GM23338 (cell line): Measurements from ENCODE around the gene MAP1S. TPM values are rescaled to one million over a fixed set of nuclear protein-coding genes. Genes with fewer than 3 reads are reported as not detected.

Experiments used
- ATAC-seq: fragments of 200-7000 bp; cut with Tn5 transposase; 3 replicates; pipeline ENCODE4 v1.9.1; 2020
- DNase-seq: peaks from one replicate; pipeline ENCODE4 v3.0.0-alpha.2; 2015; ENCODE audit warnings: low spot score
- H2AFZ ChIP-seq: fragments of 200-600 bp; sonication (generic); 2 replicates; pipeline ENCODE4 v1.8.0; 2016; ENCODE audit warnings: antibody characterized with exemption, mild to moderate bottlenecking, moderate library complexity
- H3F3A ChIP-seq: fragments of 200-600 bp; sonication (generic); replicated peaks from 2 replicates; pipeline ENCODE4 v1.8.0; 2017; ENCODE audit warnings: antibody characterized with exemption, mixed run types, low read depth
- H3K27ac ChIP-seq: fragments of 200-600 bp; sonication (generic); 2 replicates; pipeline ENCODE4 v1.6.1; 2016; ENCODE audit warnings: low read depth
- H3K27me3 ChIP-seq: fragments of 200-600 bp; sonication (generic); 2 replicates; pipeline ENCODE4 v1.8.0; 2016; ENCODE audit warnings: mild to moderate bottlenecking, mixed run types, moderate library complexity; ENCODE audit not compliant: insufficient read depth
- H3K36me3 ChIP-seq: fragments of 200-600 bp; sonication (generic); 2 replicates; pipeline ENCODE4 v1.8.0; 2016; ENCODE audit warnings: mild to moderate bottlenecking; ENCODE audit not compliant: insufficient read depth
- H3K4me1 ChIP-seq: fragments of 200-600 bp; sonication (generic); 2 replicates; pipeline ENCODE4 v1.8.0; 2016; ENCODE audit warnings: mild to moderate bottlenecking, moderate library complexity; ENCODE audit not compliant: insufficient read depth
- H3K4me2 ChIP-seq: fragments of 200-600 bp; sonication (generic); 2 replicates; pipeline ENCODE4 v1.7.1; 2017; ENCODE audit warnings: mixed run types
- H3K4me3 ChIP-seq: fragments of 200-600 bp; sonication (generic); 2 replicates; pipeline ENCODE4 v1.6.1; 2016; ENCODE audit warnings: mixed run types
- H3K79me2 ChIP-seq: fragments of 200-600 bp; sonication (generic); replicated peaks from 2 replicates; pipeline ENCODE4 v1.8.0; 2017; ENCODE audit warnings: mild to moderate bottlenecking; ENCODE audit not compliant: insufficient read depth
- H3K9me2 ChIP-seq: fragments of 200-600 bp; sonication (generic); 2 replicates; pipeline ENCODE4 v1.8.0; 2017; ENCODE audit not compliant: insufficient read depth
- H4K20me1 ChIP-seq: fragments of 200-600 bp; sonication (generic); replicated peaks from 2 replicates; pipeline ENCODE4 v1.8.0; 2017; ENCODE audit warnings: mild to moderate bottlenecking; ENCODE audit not compliant: insufficient read depth
- H3K27ac Mint-ChIP-seq: 2 replicates; pipeline ENCODE4 v1.8.0; 2020; ENCODE audit warnings: inconsistent platforms, mild to moderate bottlenecking, moderate library complexity, mixed read lengths
- H3K27me3 Mint-ChIP-seq: 3 replicates; pipeline ENCODE4 v1.8.0; 2022; ENCODE audit warnings: low read depth, mild to moderate bottlenecking, moderate library complexity, mixed read lengths, inconsistent platforms; ENCODE audit not compliant: insufficient read depth, poor library complexity
- H3K36me3 Mint-ChIP-seq: 3 replicates; pipeline ENCODE4 v1.8.0; 2021; ENCODE audit warnings: low read depth, mild to moderate bottlenecking, inconsistent platforms, moderate library complexity, mixed read lengths
- H3K4me1 Mint-ChIP-seq: 3 replicates; pipeline ENCODE4 v1.8.0; 2020; ENCODE audit warnings: mild to moderate bottlenecking, inconsistent platforms, mixed read lengths
- H3K4me3 Mint-ChIP-seq: 3 replicates; pipeline ENCODE4 v1.8.0; 2021; ENCODE audit warnings: moderate library complexity, mild to moderate bottlenecking, inconsistent platforms, mixed read lengths
- H3K9me3 Mint-ChIP-seq: 3 replicates; pipeline ENCODE4 v1.8.0; 2020; ENCODE audit warnings: moderate library complexity, mild to moderate bottlenecking, inconsistent platforms, mixed read lengths
- EZH2 ChIP-seq: fragments of 200-600 bp; sonication (generic); IDR thresholded peaks from one replicate; pipeline ENCODE4 v1.8.0; 2017; ENCODE audit warnings: antibody characterized with exemption, mild to moderate bottlenecking, low read depth; ENCODE audit not compliant: unreplicated experiment
- EZH2phosphoT487 ChIP-seq: fragments of 200-600 bp; sonication (generic); IDR thresholded peaks from one replicate; pipeline ENCODE4 v1.8.1; 2018; ENCODE audit warnings: antibody characterized with exemption; ENCODE audit not compliant: unreplicated experiment
- JUNB ChIP-seq: IDR thresholded peaks from one replicate; pipeline ENCODE4 v1.6.1; 2016; ENCODE audit warnings: antibody characterized with exemption; ENCODE audit not compliant: unreplicated experiment
- polyA plus RNA-seq: library from polyadenylated mRNA; unstranded; fragments of >200 nt; fragmentation: Nextera tagmentation; extraction: Ambion mirVana; gene quantifications from 2 replicates; pipeline ENCODE4 v1.2.1, GENCODE V29; 2016
- total RNA-seq: library from RNA; depleted of rRNA; stranded (reverse); fragments of >200 nt; shearing (Covaris generic); gene quantifications from 2 replicates; pipeline ENCODE4 v1.2.3, GENCODE V29; 2014
- TF ChIP-seq, protein P1 (sequence below): fragments of 250-450 bp; sonication (Bioruptor Pico); IDR thresholded peaks from 2 replicates; pipeline ENCODE4 v1.5.0; 2020; ENCODE audit warnings: mild to moderate bottlenecking, moderate library complexity
- TF ChIP-seq, protein P2 (sequence below), 2 experiments: fragments of 200-600 bp in 1 of 2; sonication (generic) in 1 of 2; conservative IDR thresholded peaks; 2 replicates each; pipeline versions ENCODE4 v1.5.1 to v1.6.1; 2016 to 2017; ENCODE audit warnings: antibody characterized with exemption in 2 of 2, low read depth in 2 of 2, mild to moderate bottlenecking in 2 of 2, moderate library complexity in 1 of 2

MAP1S gene
- total and polyA plus RNA-seq, 2 experiments from 2014 or later: 102 to 104 TPM

GRCh38 chr19:17676295-17676694, 43.0 kb upstream of the MAP1S start:
- no peak overlapping the region for H3K27ac Mint-ChIP-seq
- no peak overlapping the region for H3K4me2 ChIP-seq
- TF ChIP-seq EZH2 (no peak), EZH2phosphoT487 (no peak)
- TF ChIP-seq, protein P1, sequence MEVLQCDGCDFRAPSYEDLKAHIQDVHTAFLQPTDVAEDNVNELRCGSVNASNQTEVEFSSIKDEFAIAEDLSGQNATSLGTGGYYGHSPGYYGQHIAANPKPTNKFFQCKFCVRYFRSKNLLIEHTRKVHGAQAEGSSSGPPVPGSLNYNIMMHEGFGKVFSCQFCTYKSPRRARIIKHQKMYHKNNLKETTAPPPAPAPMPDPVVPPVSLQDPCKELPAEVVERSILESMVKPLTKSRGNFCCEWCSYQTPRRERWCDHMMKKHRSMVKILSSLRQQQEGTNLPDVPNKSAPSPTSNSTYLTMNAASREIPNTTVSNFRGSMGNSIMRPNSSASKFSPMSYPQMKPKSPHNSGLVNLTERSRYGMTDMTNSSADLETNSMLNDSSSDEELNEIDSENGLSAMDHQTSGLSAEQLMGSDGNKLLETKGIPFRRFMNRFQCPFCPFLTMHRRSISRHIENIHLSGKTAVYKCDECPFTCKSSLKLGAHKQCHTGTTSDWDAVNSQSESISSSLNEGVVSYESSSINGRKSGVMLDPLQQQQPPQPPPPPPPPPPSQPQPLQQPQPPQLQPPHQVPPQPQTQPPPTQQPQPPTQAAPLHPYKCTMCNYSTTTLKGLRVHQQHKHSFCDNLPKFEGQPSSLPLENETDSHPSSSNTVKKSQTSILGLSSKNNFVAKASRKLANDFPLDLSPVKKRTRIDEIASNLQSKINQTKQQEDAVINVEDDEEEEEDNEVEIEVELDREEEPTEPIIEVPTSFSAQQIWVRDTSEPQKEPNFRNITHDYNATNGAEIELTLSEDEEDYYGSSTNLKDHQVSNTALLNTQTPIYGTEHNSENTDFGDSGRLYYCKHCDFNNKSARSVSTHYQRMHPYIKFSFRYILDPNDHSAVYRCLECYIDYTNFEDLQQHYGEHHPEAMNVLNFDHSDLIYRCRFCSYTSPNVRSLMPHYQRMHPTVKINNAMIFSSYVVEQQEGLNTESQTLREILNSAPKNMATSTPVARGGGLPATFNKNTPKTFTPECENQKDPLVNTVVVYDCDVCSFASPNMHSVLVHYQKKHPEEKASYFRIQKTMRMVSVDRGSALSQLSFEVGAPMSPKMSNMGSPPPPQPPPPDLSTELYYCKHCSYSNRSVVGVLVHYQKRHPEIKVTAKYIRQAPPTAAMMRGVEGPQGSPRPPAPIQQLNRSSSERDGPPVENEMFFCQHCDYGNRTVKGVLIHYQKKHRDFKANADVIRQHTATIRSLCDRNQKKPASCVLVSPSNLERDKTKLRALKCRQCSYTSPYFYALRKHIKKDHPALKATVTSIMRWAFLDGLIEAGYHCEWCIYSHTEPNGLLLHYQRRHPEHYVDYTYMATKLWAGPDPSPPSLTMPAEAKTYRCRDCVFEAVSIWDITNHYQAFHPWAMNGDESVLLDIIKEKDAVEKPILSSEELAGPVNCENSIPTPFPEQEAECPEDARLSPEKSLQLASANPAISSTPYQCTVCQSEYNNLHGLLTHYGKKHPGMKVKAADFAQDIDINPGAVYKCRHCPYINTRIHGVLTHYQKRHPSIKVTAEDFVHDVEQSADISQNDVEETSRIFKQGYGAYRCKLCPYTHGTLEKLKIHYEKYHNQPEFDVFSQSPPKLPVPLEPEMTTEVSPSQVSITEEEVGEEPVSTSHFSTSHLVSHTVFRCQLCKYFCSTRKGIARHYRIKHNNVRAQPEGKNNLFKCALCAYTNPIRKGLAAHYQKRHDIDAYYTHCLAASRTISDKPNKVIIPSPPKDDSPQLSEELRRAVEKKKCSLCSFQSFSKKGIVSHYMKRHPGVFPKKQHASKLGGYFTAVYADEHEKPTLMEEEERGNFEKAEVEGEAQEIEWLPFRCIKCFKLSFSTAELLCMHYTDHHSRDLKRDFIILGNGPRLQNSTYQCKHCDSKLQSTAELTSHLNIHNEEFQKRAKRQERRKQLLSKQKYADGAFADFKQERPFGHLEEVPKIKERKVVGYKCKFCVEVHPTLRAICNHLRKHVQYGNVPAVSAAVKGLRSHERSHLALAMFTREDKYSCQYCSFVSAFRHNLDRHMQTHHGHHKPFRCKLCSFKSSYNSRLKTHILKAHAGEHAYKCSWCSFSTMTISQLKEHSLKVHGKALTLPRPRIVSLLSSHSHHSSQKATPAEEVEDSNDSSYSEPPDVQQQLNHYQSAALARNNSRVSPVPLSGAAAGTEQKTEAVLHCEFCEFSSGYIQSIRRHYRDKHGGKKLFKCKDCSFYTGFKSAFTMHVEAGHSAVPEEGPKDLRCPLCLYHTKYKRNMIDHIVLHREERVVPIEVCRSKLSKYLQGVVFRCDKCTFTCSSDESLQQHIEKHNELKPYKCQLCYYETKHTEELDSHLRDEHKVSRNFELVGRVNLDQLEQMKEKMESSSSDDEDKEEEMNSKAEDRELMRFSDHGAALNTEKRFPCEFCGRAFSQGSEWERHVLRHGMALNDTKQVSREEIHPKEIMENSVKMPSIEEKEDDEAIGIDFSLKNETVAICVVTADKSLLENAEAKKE (CRISPR knock-in tag): no peak
- H3K27me3 Mint-ChIP-seq: peaks cover 21% of the 10 kb centered on the region
- H3K9me3 Mint-ChIP-seq: no peaks in the 10 kb centered on the region; the same call in 2 of the 3 replicates
- no peak overlapping the region for H2AFZ ChIP-seq
- peaks cover 26% of the 10 kb centered on the region for H3K36me3 Mint-ChIP-seq
- peaks cover 2% of the 10 kb centered on the region; the same call in 1 of the 2 replicates for H3K27me3 ChIP-seq
- H3K4me1 ChIP-seq: peaks cover 24% of the 10 kb centered on the region
- H3K36me3 ChIP-seq: no peaks in the 10 kb centered on the region
- ATAC-seq: no peak
- H3K4me3 ChIP-seq: no peak overlapping the region
- H3K79me2 ChIP-seq: peaks cover 31% of the 10 kb centered on the region
- no peaks in the 10 kb centered on the region for H3K9me2 ChIP-seq
- H4K20me1 ChIP-seq: peaks cover 6% of the 10 kb centered on the region
- DNase-seq: no peak
- peaks cover 38% of the 10 kb centered on the region for H3K4me1 Mint-ChIP-seq
- H3K4me3 Mint-ChIP-seq: no peak overlapping the region
- no peak overlapping the region for H3K27ac ChIP-seq
- no peaks in the 10 kb centered on the region for H3F3A ChIP-seq

DNA sequence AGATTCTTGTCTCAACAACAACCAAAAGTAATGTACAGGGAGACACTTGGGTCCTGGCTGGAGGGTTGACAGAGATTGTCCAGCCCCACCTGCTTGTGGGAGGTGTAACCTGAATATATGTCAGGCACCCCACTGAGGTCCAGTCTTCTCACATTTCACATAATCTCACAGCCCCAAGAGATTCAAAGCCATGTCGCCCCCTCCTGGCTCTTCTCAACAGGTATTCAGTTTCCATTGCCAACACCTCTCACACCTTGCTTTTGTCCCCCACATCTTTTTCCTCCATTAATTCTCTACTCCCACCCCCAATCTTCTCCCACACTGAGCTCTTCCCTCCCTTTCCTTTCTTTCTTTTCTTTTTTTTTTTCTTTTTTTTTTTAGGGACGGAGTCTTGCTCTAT, 42.3 kb upstream of the MAP1S start:
- Histone ChIP-seq H3K36me3 (no peaks in the 10 kb centered on the region), H3F3A (no peaks in the 10 kb centered on the region), H3K4me3 (no peak overlapping the region), H3K9me2 (no peaks in the 10 kb centered on the region), H3K27ac (no peak overlapping the region), H2AFZ (no peak overlapping the region), H4K20me1 (peaks cover 11% of the 10 kb centered on the region), H3K4me2 (no peak overlapping the region), H3K4me1 (peaks cover 25% of the 10 kb centered on the region), H3K27me3 (peaks cover 3% of the 10 kb centered on the region; the same call in 1 of the 2 replicates), H3K79me2 (peaks cover 38% of the 10 kb centered on the region)
- Mint-ChIP-seq H3K4me1 (peaks cover 39% of the 10 kb centered on the region), H3K4me3 (no peak overlapping the region), H3K27ac (no peak overlapping the region), H3K27me3 (peaks cover 20% of the 10 kb centered on the region), H3K9me3 (no peaks in the 10 kb centered on the region; the same call in 2 of the 3 replicates), H3K36me3 (peaks cover 23% of the 10 kb centered on the region)
- ATAC-seq (no peak), DNase-seq (peak; percentile 67)
- TF ChIP-seq JUNB: no peak
- TF ChIP-seq, protein P2, sequence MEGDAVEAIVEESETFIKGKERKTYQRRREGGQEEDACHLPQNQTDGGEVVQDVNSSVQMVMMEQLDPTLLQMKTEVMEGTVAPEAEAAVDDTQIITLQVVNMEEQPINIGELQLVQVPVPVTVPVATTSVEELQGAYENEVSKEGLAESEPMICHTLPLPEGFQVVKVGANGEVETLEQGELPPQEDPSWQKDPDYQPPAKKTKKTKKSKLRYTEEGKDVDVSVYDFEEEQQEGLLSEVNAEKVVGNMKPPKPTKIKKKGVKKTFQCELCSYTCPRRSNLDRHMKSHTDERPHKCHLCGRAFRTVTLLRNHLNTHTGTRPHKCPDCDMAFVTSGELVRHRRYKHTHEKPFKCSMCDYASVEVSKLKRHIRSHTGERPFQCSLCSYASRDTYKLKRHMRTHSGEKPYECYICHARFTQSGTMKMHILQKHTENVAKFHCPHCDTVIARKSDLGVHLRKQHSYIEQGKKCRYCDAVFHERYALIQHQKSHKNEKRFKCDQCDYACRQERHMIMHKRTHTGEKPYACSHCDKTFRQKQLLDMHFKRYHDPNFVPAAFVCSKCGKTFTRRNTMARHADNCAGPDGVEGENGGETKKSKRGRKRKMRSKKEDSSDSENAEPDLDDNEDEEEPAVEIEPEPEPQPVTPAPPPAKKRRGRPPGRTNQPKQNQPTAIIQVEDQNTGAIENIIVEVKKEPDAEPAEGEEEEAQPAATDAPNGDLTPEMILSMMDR (conservative IDR thresholded peaks at IDR 0.05; ENCODE audit: low read depth in 2 of 2): peak; percentile 62 to 66
